Measurements from ENCODE around the gene CTBP1.

CTBP1 gene

GRCh38 chr4:1236103-1236641 is 12.8 kb downstream of the CTBP1 start:
- DNase-seq: no peak

DNA sequence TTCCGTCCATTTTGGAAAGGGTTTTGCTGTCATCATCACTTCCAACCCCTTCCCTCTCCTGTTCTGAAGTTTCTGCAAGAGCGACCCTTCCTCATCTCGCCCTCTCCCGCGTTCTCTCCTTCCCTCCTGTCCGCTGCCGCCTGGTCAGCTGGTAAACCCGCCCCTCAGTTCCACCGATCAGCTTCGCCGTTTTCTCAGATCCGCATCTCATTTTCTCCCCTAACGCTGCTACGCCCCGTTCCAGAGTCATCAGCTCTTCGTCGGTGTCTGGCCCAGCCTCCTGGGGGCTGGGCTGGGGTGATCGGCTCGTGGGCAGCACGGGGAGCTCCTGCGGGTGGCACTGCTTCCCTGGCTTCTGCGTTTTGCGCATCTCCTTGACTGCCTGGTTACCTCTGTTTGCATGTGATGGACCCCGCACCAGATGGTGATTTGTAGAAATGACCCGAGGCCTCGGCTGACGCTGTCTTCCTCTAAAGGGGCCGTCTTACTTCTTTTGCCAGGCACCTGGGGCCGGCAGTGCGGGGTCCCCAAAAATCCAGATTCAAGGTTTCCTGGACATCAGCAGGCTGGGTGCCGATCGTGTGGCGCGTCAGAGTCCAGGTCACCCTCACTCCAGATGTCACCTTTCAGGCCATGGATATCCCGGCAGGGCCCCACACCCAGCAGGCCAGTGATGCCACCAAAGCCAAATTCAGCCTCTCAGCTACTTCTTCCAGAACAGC is 13.4 kb downstream of the CTBP1 start:
- DNase-seq: no peak

GRCh38 chr4:1234811-1235292 is 14.1 kb downstream of the CTBP1 start:
- DNase-seq: no peak

- DNase-seq: no peak
Measured at GRCh38 chr4:1234309-1234695, 14.6 kb downstream of the CTBP1 start.

GRCh38 chr4:1233641-1234308 is 15.2 kb downstream of the CTBP1 start:
- DNase-seq: no peak

DNA sequence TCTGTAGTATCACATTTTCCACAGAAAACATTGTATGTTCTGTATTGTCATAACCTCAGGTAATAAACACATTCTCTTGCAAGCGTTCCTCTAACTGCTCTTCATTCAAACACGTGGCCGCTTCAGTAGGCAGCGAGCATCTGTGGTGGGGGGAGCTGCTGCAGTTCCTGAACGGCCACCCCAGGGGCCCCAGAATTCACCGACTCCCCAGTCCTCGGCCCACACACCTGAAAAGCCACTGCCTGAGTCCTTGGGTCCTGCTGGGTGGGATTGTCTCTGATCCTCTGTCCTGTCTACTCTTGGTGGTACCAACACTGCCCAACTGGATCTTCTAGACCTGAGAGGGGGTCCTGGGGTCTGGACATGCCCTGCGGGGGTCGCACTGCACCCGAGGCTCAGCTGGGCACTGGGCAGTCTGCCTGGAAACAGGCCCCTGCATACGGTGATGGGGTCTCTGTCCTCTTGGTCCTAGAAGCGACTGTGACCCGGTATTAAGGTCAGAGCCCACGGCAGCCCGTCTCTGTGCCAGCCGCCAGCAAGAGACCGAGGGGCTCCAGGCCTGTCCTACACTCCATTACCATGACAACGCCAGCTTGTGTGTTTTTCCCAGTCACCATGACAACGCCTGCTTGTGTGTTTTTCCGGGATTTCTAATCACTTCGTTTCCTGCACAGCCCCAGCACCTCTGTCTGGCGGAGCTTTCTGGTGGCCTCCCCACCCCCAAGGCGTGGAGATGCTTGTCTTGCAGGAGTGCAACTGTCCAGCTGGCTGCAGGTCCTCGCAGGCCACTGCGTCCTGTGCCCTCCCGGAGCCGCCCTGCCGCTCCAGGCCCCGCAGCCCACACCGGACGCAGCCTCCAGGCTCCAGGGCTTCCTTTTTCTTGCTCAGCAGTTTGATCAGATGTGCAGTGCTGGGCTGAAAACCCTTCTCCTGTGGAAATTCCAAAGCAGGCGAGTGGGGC is 16.0 kb downstream of the CTBP1 start:
- DNase-seq: no peak

GRCh38 chr4:1231637-1232360 is 17.1 kb downstream of the CTBP1 start:
- DNase-seq: no peak

DNA sequence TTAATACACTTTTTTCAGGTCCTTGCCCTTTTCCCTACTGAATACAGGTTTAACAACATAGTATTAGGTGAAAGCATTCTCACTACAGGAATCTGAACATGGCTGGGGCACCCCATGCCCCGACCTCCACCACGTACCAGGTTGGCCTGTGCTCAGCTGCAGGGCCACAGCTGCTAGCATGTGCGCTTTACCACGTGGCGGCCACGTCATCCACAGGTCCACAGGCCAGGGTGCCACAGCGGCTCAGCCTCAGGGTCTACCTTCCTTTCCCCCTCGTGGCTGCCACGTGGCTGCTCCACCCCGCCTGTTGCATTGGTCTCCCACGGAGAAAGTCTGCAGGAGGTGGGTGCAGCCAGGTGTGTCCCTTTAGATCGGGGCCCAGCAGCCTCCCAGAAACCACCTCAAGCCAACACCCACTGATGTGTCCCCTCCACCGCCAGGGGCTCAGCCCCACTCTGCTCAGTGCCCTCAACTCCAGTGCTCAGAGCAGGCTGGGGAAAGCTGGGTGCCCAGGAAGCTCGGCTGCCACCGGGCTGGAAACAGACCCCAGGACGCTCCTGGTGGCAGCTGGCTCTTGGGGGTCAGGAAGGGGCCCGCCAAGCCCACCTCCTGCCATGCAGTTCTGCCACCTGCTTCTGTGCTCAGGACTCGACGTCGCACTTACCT is 17.8 kb downstream of the CTBP1 start:
- no peak for DNase-seq

DNA sequence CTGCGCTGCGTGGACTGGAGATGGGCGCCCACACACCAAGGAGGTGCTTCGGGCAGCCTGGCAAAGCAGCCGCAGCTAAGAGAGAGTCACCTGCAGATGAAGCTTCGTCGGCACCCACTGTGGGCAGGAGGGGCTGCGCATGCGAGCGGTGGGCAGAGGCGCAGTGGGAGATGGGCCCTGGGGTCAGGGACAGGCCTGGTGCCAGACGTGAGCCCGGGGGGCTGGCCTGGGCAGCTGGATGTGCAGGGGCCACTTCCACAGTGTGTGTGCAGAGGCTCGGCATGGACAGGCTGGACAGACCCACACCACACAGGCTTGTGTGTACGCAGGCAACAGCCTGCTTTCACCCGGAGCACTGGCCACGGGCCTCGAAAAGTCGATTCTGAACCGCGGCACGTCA is 18.6 kb downstream of the CTBP1 start:
- no peak for DNase-seq

GRCh38 chr4:1229117-1229849 is 19.6 kb downstream of the CTBP1 start:
- DNase-seq: no peak

GRCh38 chr4:1227816-1228215 is 21.1 kb downstream of the CTBP1 start:
- DNase-seq: no peak

DNA sequence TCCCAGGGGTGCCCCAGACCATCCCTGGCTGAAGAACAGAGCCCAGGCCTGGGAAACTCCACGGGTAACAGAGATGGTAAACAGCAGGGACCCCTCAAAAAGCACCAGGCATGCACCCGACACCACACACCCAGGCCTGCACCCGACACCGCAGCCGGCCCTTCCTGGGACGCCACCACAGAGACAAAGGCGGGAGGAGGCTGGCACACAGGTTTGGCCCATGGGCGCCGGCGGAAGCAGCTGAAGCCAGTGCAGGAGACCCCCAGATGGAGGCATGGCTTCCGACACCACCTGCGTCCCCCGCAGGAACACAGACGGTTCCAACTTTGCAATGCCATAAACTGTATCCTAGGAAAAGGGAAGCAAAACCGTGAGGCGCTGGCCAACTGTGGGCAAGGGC is 22.3 kb downstream of the CTBP1 start:
- DNase-seq: no peak

- no peak for DNase-seq
Measured at GRCh38 chr4:1226144-1226481, 22.8 kb downstream of the CTBP1 start.

DNA sequence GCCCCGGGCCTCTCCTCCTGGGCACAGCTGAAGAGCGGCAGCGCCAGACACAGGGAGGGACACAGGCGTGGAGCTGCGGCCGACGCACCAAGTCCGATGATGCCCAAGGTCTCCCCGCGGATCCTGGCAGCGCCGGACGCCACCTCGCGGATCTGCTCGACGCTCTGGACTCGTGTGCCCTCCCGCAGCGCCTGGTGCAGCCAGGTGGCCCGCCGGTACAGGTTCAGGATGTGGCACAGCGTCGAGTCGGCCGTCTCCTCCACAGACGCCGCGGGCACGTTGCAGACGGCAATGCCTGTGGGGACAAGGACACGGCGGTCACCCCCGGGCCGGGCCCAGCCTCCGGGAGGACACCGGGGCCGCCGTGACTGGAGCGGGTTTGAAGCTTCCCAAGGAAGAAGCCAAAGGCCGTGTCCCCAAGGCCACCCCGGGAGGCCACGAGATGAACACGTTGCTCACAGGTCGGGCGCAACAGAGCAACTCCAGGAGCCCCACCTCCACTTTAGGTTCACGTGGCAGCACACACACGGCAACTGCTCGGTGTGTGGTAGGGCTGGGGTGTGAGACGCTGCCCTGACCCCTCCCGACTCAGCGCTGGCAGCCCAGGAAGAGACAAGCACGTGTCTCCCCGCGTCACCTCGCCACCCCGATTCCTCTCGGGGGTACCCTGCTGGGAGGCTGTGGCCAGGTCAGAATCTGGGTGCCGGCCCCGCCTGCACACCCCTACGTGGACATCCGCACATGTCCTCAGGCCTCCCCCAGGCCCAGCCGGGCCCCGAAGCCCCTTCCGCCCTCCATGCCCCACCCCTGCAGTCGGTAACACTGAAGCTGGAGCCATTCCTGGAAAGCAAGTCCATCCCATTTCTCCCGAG is 23.4 kb downstream of the CTBP1 start:
- DNase-seq: no peak

GRCh38 chr4:1223841-1224809 is 24.8 kb downstream of the CTBP1 start:
- no peak for DNase-seq

- DNase-seq: no peak
Measured at GRCh38 chr4:1222938-1223690, 25.8 kb downstream of the CTBP1 start.

DNA sequence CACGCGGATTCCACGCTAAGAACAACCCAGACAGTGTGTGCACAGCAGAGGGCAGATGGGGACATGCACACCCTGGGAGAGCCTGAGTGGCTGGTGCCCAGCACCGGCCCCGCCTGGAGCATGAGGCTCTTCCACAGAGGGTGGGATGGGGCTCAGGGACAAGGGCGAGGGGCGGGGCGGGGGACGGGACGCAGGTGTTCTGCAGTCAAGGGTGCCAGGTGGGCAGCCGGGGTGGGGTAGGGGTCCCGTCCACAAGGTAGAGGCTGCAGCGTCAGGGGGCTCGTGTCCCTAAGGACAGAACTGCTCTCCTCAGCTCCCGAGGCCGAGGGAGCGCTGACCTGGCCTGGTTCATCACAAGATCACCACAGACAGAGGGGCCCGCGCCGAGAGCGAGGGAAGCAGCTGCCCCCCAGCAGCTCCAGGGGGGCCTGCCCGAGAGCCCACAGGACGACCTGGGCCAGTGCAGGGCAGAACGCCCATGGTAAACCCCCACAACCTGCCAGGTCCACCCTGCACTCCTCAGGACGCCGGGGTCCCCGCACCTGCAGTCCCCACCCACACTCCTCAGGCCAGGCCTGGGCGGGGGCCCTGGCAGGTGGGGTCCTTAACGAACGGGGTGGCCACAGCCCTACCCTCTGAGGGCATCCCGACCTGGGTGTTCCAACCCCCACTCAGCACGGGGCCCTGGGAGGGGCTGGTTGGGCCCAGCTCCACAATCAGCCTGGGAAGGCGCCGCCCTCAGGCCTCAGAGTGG is 26.7 kb downstream of the CTBP1 start:
- DNase-seq: no peak

Measured in NCI-H1930 (cell line).